ENCODE data around the gene NMB.
"Not testable (repeated sequence)": the region's sequence is repeated elsewhere in the genome, so short reads cannot be mapped to it uniquely, and the experiment has no call there.

NMB gene

DNA sequence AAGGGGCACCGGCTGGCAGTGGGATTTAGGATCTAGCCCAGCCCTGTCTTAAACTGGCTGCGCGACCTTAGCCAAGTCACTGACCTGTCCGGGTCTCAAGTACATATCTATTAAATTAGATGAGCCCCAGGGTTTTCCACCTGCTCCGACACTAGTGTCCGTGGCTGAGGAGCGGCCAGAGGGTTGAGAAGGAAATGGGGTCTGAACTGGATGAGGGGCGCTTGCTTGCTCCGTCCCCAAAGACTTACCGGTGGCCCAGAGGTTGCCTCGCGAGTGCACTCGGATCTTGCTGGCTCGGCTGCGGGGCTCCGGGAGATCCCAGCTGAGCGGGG lies 285 bp downstream of the NMB start:
- in situ Hi-C loops (cut with HindIII; ENCODE audit: low sequenced_read_pairs): no loop called here

DNA sequence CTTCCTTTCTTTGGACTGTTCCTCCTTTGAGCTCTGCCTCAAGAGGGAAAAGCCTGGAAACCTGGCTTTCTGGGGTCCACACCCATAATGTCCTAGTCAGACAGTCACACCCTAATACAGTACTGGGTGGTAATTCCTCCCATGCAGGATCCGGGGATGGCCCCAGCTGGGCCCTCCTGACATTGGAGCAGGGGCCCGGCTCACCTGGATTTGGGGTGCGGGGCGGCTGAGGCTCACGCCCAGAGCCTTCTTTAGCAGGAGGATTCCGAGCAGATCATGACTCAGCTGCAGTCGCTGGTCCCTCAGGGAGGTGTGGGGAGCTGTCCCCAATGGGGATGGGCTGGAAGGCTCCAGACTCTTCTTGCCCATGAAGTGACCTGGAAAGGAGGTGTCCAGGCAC lies 1.0 kb downstream of the NMB start:
- in situ Hi-C loops (cut with HindIII; ENCODE audit: low sequenced_read_pairs): no loop called here

DNA sequence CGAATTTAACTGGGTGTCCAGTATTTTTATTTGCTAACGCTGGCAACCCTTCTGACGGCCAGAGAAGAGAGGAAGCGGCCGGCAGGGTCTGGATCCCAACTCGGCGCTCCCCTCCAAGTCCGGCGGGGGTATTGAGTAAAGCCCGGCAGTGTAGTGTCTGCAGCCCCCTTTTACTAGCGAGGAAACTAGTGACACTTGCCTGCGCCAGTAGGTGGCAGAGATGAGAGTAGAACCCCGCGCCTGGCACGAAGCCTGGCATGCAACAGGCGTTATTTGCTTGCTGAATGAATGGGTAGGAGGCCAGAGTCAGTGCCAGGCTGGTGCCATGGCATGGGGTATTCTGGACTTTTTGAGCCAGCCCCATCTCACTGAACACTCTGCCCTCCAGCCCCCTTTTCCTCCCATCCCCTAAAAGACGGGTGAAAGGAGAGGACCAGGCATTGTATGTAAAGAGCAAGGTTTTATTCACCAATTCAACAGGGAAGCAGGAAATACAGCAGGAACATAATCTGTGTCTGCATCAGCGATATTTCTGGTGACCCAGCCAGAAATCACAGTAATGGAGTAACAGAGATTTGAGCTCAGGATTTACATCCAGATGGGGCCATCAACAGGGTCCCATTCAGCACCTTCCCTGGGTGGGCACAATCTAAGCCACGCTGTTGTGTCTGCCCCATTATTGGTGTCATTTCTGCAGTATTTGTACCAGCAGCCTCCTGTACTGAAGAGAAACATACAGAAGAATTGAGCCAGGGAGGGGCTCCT lies 3.1 kb downstream of the NMB start:
- in situ Hi-C loops (cut with HindIII; ENCODE audit: low sequenced_read_pairs): no loop called here

- in situ Hi-C loops (cut with HindIII; ENCODE audit: low sequenced_read_pairs): no loop called here
Measured at GRCh38 chr15:84653910-84654688, 3.9 kb downstream of the NMB start, which contains the start of gene WDR73. Gene WDR73 (minus strand): TSS chr15:84654283. CDS start chr15:84654274, 9 bp downstream.

DNA sequence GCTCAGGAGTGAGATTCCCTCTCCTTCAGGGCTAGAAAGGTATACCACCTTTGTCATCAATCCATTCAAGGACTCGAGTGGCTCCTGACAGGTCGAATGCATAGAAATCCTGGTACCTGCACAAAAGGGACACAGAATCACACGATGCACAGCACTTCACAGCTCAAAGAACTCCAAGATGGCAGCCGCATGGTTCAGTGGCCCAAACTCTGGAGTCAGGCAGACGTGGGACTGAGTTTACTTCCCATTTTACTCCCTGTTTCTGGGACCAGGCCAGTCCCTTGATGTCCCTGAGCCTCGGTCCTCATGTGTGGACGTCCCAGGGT lies 4.5 kb downstream of the NMB start:
- in situ Hi-C loops (cut with HindIII; ENCODE audit: low sequenced_read_pairs): no loop called here

GRCh38 chr15:84649706-84650105 lies 8.3 kb downstream of the NMB start:
- in situ Hi-C loops (cut with HindIII; ENCODE audit: low sequenced_read_pairs): loop anchor here (5.0 kb wide), 1 partner anchor 53 kb away; no protein-coding TSS in a partner anchor

- in situ Hi-C loops (cut with HindIII; ENCODE audit: low sequenced_read_pairs): loop anchor here (5.0 kb wide), 1 partner anchor 54 kb away; no protein-coding TSS in a partner anchor
Measured at GRCh38 chr15:84648539-84648938, 9.5 kb downstream of the NMB start.

GRCh38 chr15:84647726-84648125 lies 10.3 kb downstream of the NMB start:
- in situ Hi-C loops (cut with HindIII; ENCODE audit: low sequenced_read_pairs): loop anchor here (5.0 kb wide), 1 partner anchor 55 kb away; no protein-coding TSS in a partner anchor

GRCh38 chr15:84645997-84646396 lies 12.0 kb downstream of the NMB start:
- in situ Hi-C loops (cut with HindIII; ENCODE audit: low sequenced_read_pairs): loop anchor here (5.0 kb wide), 1 partner anchor 56 kb away; no protein-coding TSS in a partner anchor

DNA sequence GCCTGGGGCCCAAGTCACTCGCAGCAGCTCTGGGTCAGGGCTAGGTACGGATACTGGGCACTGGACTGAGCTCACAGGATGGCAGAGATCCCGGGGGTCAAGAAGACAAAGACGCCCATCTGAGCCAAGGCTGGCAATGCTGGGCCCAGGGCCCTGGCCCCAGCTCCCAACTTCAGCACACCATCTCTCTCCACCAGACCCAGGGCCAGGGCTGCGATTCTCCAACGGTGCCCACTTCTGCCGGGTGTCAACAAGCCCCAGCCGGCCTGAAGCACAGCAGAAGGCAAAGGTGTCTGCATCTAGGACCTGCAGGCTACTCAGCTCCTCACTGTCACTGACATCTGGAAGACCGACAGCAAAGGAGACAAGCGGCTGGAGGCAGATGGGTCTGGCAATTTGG lies 12.5 kb downstream of the NMB start:
- in situ Hi-C loops (cut with HindIII; ENCODE audit: low sequenced_read_pairs): loop anchor here (5.0 kb wide), 1 partner anchor 57 kb away; no protein-coding TSS in a partner anchor

DNA sequence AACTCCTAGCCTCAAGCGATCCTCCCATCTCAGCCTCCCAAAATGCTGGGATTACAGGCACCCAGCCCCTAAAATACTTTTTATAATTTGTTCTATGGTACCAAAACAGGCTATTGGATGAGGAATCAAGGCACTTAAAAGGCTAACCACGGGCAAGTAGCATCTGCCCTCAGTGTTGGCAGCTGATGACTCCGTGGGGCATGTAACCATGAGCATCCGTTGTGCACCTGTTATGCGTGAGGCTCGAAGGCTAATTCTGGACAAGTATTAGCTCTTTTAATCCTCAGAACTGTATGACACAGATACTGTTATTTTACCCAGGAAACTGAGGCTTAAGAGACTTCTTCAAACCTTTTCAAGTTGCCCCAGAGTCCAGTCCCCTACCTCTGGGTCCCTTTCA lies 14.2 kb downstream of the NMB start:
- in situ Hi-C loops (cut with HindIII; ENCODE audit: low sequenced_read_pairs): no loop called here

GRCh38 chr15:84642640-84643039 lies 15.4 kb downstream of the NMB start:
- in situ Hi-C loops (cut with HindIII; ENCODE audit: low sequenced_read_pairs): not testable (repeated sequence)

- in situ Hi-C loops (cut with HindIII; ENCODE audit: low sequenced_read_pairs): not testable (repeated sequence)
Measured at GRCh38 chr15:84641871-84642270, 16.1 kb downstream of the NMB start.

DNA sequence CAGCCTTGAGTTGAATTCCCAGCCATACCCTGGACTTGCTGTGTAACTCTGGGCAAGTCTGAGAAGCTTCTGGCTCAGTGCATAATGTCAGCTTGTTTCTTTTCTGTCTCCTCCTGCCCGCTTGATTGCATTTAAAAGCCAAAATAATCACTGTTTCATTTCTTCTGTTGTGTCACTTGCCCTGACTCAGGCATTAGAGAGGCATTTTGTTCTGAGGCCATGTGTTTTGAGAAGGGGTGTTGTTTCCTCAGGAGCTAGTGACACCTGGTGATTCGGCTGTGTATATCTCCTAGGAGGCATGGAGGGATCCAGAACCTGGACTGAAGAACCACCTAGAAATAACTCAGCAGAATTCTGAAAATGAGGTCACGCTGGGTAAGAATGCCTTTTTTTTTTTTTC lies 19.9 kb downstream of the NMB start:
- in situ Hi-C loops (cut with HindIII; ENCODE audit: low sequenced_read_pairs): no loop called here

GRCh38 chr15:84634228-84634837 lies 23.7 kb downstream of the NMB start:
- in situ Hi-C loops (cut with HindIII; ENCODE audit: low sequenced_read_pairs): no loop called here

DNA sequence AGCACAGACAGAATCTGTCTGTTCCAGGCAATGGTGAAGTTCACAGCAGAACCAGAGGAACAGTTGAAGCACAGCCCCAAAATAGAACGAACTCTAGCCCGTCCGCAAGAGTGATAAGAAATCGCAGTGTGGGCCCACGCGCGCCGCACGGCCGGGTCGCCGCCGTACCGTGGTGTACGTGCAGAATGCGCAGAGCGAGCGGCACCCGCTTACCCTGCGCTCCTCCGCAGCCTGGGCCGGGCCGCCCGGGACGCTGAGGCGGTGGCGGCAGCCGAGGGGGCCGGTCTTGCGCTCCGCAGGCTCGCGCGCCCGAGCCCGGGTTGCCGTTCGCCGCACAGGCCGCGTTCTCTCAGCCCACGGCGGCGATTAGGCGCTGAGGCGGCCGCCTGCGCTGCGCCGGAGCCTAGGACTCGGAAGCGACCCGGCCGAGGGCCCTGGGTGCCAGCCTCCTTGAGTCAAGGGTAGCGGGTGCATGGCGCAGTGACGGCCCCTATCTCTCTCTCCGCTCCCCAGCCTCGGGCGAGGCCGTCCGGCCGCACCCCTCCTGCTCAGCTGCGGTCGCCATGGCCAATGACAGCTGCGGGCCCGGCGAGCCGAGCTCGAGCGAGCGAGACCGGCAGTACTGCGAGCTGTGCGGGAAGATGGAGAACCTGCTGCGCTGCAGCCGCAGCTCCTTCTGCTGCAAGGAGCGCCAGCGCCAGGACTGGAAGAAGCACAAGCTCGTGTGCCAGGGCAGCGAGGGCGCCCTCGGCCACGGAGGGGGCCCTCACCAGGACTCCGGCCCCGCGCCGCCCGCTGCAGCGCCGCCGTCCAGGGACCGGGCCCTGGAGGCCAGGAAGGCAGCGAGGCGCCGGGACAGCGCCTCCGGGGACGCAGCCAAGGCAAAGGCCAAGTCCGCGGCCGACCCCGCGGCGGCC lies 24.4 kb downstream of the NMB start:
- in situ Hi-C loops (cut with HindIII; ENCODE audit: low sequenced_read_pairs): no loop called here

DNA sequence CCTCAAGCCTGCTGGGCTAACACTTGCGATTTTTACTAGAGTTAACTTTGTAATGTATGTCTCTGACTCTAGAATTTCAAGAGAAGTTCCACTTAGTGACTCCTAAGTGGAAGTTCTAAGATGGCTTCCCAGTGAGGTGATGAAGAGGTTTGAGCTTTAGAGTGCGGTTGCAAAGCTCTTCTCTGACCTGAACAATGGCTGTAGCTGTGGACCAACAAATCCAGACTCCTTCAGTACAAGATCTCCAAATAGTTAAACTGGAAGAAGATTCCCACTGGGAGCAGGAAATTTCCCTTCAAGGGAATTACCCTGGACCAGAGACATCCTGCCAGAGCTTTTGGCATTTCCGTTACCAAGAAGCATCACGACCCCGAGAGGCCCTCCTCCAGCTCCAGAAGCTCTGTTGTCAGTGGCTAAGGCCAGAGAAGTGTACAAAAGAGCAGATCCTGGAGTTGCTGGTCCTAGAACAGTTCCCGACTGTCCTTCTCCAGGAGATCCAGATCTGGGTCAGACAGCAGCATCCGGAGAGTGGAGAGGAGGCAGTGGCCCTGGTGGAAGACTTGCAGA lies 26.2 kb downstream of the NMB start:
- in situ Hi-C loops (cut with HindIII; ENCODE audit: low sequenced_read_pairs): no loop called here

- in situ Hi-C loops (cut with HindIII; ENCODE audit: low sequenced_read_pairs): no loop called here
Measured at GRCh38 chr15:84629033-84629432, 29.0 kb downstream of the NMB start.

GRCh38 chr15:84625123-84625522 lies 32.9 kb downstream of the NMB start:
- in situ Hi-C loops (cut with HindIII; ENCODE audit: low sequenced_read_pairs): no loop called here

GRCh38 chr15:84624359-84624758 lies 33.6 kb downstream of the NMB start:
- in situ Hi-C loops (cut with HindIII; ENCODE audit: low sequenced_read_pairs): no loop called here

Data from endothelial cell of hepatic sinusoid (primary cell).